GM13976 (cell line): ENCODE measurements around the gene LAD1.

Source experiments
- DNase-seq: peaks from one replicate; pipeline ENCODE4 v3.0.0; 2012; ENCODE audit warnings: low spot score
- CTCF ChIP-seq: IDR thresholded peaks from 2 replicates; pipeline ENCODE4 v1.5.1; 2012; ENCODE audit warnings: borderline replicate concordance, mild to moderate bottlenecking; ENCODE audit not compliant: insufficient read depth; ENCODE audit errors: extremely low read depth, missing control alignments, control extremely low read depth
- in situ Hi-C: fragments of 300-500 bp; cut with MboI; formaldehyde crosslinking; loops from one replicate; pipeline ENCODE4 v1.12.0; 2022; ENCODE audit warnings: low sequenced_read_pairs, mixed read lengths, inconsistent platforms; ENCODE audit not compliant: unreplicated experiment

LAD1 gene

GRCh38 chr1:201354901-201355295 is 44.2 kb downstream of the LAD1 start:
- TF ChIP-seq CTCF = no peak
- in situ Hi-C loops = no loop called here
- DNase-seq = no peak

- no peak for DNase-seq
- TF ChIP-seq CTCF = no peak
- in situ Hi-C loops = no loop called here
Measured at GRCh38 chr1:201354151-201354900, 44.8 kb downstream of the LAD1 start.

- in situ Hi-C loops = no loop called here
Measured at GRCh38 chr1:201353186-201353940, 45.8 kb downstream of the LAD1 start.

GRCh38 chr1:201351617-201352016 is 47.5 kb downstream of the LAD1 start:
- no peak for TF ChIP-seq CTCF
- in situ Hi-C loops = no loop called here
- DNase-seq = no peak

More at GRCh38 chr1:201353186-201353940, 45.8 kb downstream of the LAD1 start:
- TF ChIP-seq CTCF = no peak
- no peak for DNase-seq

- in situ Hi-C loops = no loop called here
- no peak for TF ChIP-seq CTCF
- no peak for DNase-seq
Measured at GRCh38 chr1:201350884-201351283, 48.2 kb downstream of the LAD1 start.

- no peak for TF ChIP-seq CTCF
- DNase-seq = no peak
- in situ Hi-C loops = no loop called here
Measured at GRCh38 chr1:201350361-201350725, 48.8 kb downstream of the LAD1 start.

- no peak for TF ChIP-seq CTCF
- DNase-seq = no peak
- in situ Hi-C loops = no loop called here
Measured at GRCh38 chr1:201349092-201349491, 50.0 kb downstream of the LAD1 start.
